ENCODE results near the gene AMER1. TPM values are rescaled to one million over a fixed set of nuclear protein-coding genes. Genes with fewer than 3 reads are reported as not detected.

The AMER1 gene
- total and polyA plus RNA-seq, 9 of the 15 experiments (the other 6 are each of a cell fraction or from before 2014, with no cell fraction given) = 0.29 to 4.6 (median 3.0) TPM

GRCh38 chrX:64192673-64193072 lies 12.8 kb downstream of the AMER1 start:
- in situ Hi-C loops (cut with MboI) (no loop called here), intact Hi-C loops (cut with micrococcal nuclease) (no loop called here)
- DNase-seq (ENCODE audit: extremely low read depth in 1 of 4, low spot score in 3 of 4) (no peak), ATAC-seq (no peak), FAIRE-seq (no peak)
- H3K9ac ChIP-seq (ENCODE audit: insufficient read depth in 1 of 2, low read depth in 2 of 2, low read length in 2 of 2) = no peak overlapping the region
- no peaks in the 10 kb centered on the region; a peak in 1 of 5 replicates for H3K4me1 ChIP-seq (replicated peaks in 1 of 2; ENCODE audit: control insufficient read depth in 2 of 2, insufficient read depth in 2 of 2, low read length in 2 of 2)
- CTCF ChIA-PET (ENCODE audit: low intra/inter-chr PET ratio) = no interaction called here
- H3K4me3 ChIP-seq = no peak overlapping the region
- no peak overlapping the region for H3K27ac ChIP-seq (ENCODE audit: extremely low read depth, low read depth, low read length)
- H3K27me3 ChIP-seq (ENCODE audit: control insufficient read depth in 2 of 2, insufficient read depth in 2 of 2, low read length in 2 of 2) = no peaks in the 10 kb centered on the region
- H3K36me3 ChIP-seq (ENCODE audit: control insufficient read depth, insufficient read depth, low read length) = peaks cover 2% of the 10 kb centered on the region; the same call in 1 of the 3 replicates
- no peaks in the 10 kb centered on the region for H3K9me3 ChIP-seq (replicated peaks; ENCODE audit: control insufficient read depth, insufficient read depth, low read depth, low read length)
- no TSS peak for BruUV-seq (replicated peaks)
- H4K20me1 ChIP-seq (replicated peaks; ENCODE audit: control insufficient read depth, insufficient read depth, low read length) = no peaks in the 10 kb centered on the region
- POLR2A ChIA-PET = no interaction called here
- TF ChIP-seq LEF1 (IDR thresholded peaks at IDR 0.05) (no peak), NFIX (CRISPR knock-in tag; IDR thresholded peaks at IDR 0.05; ENCODE audit: low read depth) (no peak), KHSRP (IDR thresholded peaks at IDR 0.05) (no peak), CBX8 (IDR thresholded peaks at IDR 0.05; ENCODE audit: borderline replicate concordance, extremely low read depth, low read depth, low read length, poor library complexity, severe bottlenecking) (no peak), ZNF224 (CRISPR knock-in tag; IDR thresholded peaks at IDR 0.05) (no peak), SMAD3 (CRISPR knock-in tag; conservative IDR thresholded peaks at IDR 0.05) (no peak), MYBL2 (IDR thresholded peaks at IDR 0.05; ENCODE audit: low read depth) (no peak), MYBL2 (CRISPR knock-in tag; IDR thresholded peaks at IDR 0.05; ENCODE audit: borderline replicate concordance) (no peak), ZNF589 (CRISPR knock-in tag; IDR thresholded peaks at IDR 0.05; ENCODE audit: low read depth) (no peak), RREB1 (CRISPR knock-in tag; IDR thresholded peaks at IDR 0.05) (no peak), ZNF766 (CRISPR knock-in tag; conservative IDR thresholded peaks at IDR 0.05) (no peak), TBP (optimal IDR thresholded peaks at IDR 0.05; ENCODE audit: low read depth, low read length) (no peak), ELF2 (CRISPR knock-in tag; IDR thresholded peaks at IDR 0.05) (no peak), STAT6 (CRISPR knock-in tag; IDR thresholded peaks at IDR 0.05) (no peak), DPF2 (IDR thresholded peaks at IDR 0.05) (no peak), RBM25 (IDR thresholded peaks at IDR 0.05; ENCODE audit: low read depth, low read length, severe bottlenecking) (no peak), ZNF561 (CRISPR knock-in tag; conservative IDR thresholded peaks at IDR 0.05) (no peak)
- H3K79me2 ChIP-seq (ENCODE audit: control insufficient read depth, insufficient read depth, low read length) = no peaks in the 10 kb centered on the region
- H2AFZ ChIP-seq (ENCODE audit: low read depth, low read length) = no peak overlapping the region
- WGBS (ENCODE audit: insufficient coverage, low coverage, missing lambda C conversion rate) = 28% methylated on average over 5 of the region's 5 CpGs
- H3K4me2 ChIP-seq (ENCODE audit: insufficient read depth, low read length) = no peak overlapping the region
- no peaks in the 10 kb centered on the region for H3K9me1 ChIP-seq (ENCODE audit: control insufficient read depth, insufficient read depth, low read length)

Data from K562 (cell line).